ENCODE data around the gene FANCL. TPM values are rescaled to one million over a fixed set of nuclear protein-coding genes. Genes with fewer than 3 reads are reported as not detected.
"Not testable (repeated sequence)": the region's sequence is repeated elsewhere in the genome, so short reads cannot be mapped to it uniquely, and the experiment has no call there.

Gene FANCL
- 10 to 100 TPM; 25.8 to 32.7 TPM for total RNA-seq

GRCh38 chr2:58240670-58241545 is at the start of gene FANCL:
Gene FANCL (minus strand): TSS chr2:58241325. CDS start chr2:58241313, 12 bp downstream.
- Mint-ChIP-seq H3K27ac (peak within 1 kb of the TSS; percentile 95), H3K4me3 (peak within 1 kb of the TSS; percentile 97), H3K27me3 (peaks cover 4% of the 10 kb centered on the region), H3K36me3 (ENCODE audit: low read depth) (peaks cover 10% of the 10 kb centered on the region), H3K4me1 (peaks cover 8% of the 10 kb centered on the region), H3K9me3 (no peaks in the 10 kb centered on the region)
- ATAC-seq (replicated peaks) = peak; percentile 88

DNA sequence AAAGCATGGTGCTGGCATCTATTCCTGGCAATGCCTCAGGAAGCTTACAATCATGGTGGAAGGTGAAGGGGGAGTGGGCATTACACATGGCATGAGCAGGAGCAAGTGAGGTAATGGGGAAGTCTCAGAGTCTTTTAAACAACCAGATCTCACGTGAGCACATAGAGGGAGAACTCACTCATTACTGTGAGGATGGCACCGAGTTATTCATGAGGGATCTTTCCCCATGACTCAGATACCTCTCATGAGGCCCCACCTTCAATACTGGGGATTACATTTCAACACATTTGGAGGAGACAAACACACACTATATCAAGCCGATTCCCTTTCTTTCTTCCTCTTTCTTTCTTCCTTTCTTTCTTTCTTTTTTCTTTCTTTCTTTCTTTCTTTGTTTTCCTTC is 47.9 kb upstream of the FANCL start:
- no peaks in the 10 kb centered on the region for H3K36me3 Mint-ChIP-seq (ENCODE audit: low read depth)
- H3K4me3 Mint-ChIP-seq = no peak overlapping the region
- H3K27me3 Mint-ChIP-seq = peaks cover 21% of the 10 kb centered on the region
- no peak overlapping the region for H3K27ac Mint-ChIP-seq
- H3K4me1 Mint-ChIP-seq = no peaks in the 10 kb centered on the region
- ATAC-seq (replicated peaks) = peak; percentile 59
- H3K9me3 Mint-ChIP-seq = no peaks in the 10 kb centered on the region

- Mint-ChIP-seq H3K36me3 (ENCODE audit: low read depth) (no peaks in the 10 kb centered on the region), H3K27me3 (peaks cover 12% of the 10 kb centered on the region), H3K27ac (no peak overlapping the region), H3K9me3 (no peaks in the 10 kb centered on the region), H3K4me1 (no peaks in the 10 kb centered on the region), H3K4me3 (no peak overlapping the region)
- ATAC-seq (replicated peaks) = no peak
Measured at GRCh38 chr2:58283931-58284330, 42.8 kb upstream of the FANCL start.

DNA sequence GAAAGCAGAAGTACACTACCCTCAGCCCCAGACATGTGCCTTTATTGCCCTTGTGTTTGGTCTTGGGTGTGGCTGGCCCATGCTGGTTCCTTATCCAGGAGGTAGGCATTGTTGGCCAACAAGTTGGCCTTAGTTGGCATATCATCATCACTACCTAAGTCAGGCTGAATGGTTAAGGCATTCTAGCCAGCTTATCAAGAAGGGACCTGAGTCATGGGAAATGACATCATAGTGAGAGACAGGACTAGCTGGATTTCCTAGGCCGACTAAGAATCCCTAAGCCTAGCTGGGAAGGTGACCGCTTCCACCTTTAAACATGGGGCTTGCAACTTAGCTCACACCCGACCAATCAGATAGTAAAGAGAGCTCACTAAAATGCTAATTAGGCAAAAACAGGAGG is 34.0 kb upstream of the FANCL start:
- not testable (repeated sequence) for H3K4me3 Mint-ChIP-seq; H3K4me1 Mint-ChIP-seq; ATAC-seq (replicated peaks); H3K36me3 Mint-ChIP-seq (ENCODE audit: low read depth); H3K27ac Mint-ChIP-seq; H3K9me3 Mint-ChIP-seq
- H3K27me3 Mint-ChIP-seq = peaks cover 11% of the 10 kb centered on the region

- Mint-ChIP-seq H3K4me3 (no peak overlapping the region), H3K27ac (no peak overlapping the region), H3K27me3 (peaks cover 7% of the 10 kb centered on the region), H3K9me3 (peaks cover 3% of the 10 kb centered on the region), H3K36me3 (ENCODE audit: low read depth) (no peaks in the 10 kb centered on the region), H3K4me1 (no peaks in the 10 kb centered on the region)
- no peak for ATAC-seq (replicated peaks)
Measured at GRCh38 chr2:58271826-58272225, 30.7 kb upstream of the FANCL start.

GRCh38 chr2:58268685-58269084 is 27.6 kb upstream of the FANCL start:
- H3K27me3 Mint-ChIP-seq = peaks cover 3% of the 10 kb centered on the region
- no peaks in the 10 kb centered on the region for H3K9me3 Mint-ChIP-seq
- H3K36me3 Mint-ChIP-seq (ENCODE audit: low read depth) = no peaks in the 10 kb centered on the region
- no peak overlapping the region for H3K27ac Mint-ChIP-seq
- no peak for ATAC-seq (replicated peaks)
- H3K4me1 Mint-ChIP-seq = no peaks in the 10 kb centered on the region
- no peak overlapping the region for H3K4me3 Mint-ChIP-seq

- Mint-ChIP-seq H3K9me3 (no peaks in the 10 kb centered on the region), H3K4me3 (no peak overlapping the region), H3K27ac (no peak overlapping the region), H3K36me3 (ENCODE audit: low read depth) (no peaks in the 10 kb centered on the region), H3K27me3 (no peaks in the 10 kb centered on the region), H3K4me1 (no peaks in the 10 kb centered on the region)
- no peak for ATAC-seq (replicated peaks)
Measured at GRCh38 chr2:58266211-58266610, 25.1 kb upstream of the FANCL start.

- H3K4me1 Mint-ChIP-seq = peaks cover 5% of the 10 kb centered on the region
- peaks cover 6% of the 10 kb centered on the region for H3K27me3 Mint-ChIP-seq
- H3K9me3 Mint-ChIP-seq = no peaks in the 10 kb centered on the region
- H3K36me3 Mint-ChIP-seq (ENCODE audit: low read depth) = no peaks in the 10 kb centered on the region
- H3K27ac Mint-ChIP-seq = no peak overlapping the region
- ATAC-seq (replicated peaks) = no peak
- no peak overlapping the region for H3K4me3 Mint-ChIP-seq
Measured at GRCh38 chr2:58261209-58261608, 20.1 kb upstream of the FANCL start.

DNA sequence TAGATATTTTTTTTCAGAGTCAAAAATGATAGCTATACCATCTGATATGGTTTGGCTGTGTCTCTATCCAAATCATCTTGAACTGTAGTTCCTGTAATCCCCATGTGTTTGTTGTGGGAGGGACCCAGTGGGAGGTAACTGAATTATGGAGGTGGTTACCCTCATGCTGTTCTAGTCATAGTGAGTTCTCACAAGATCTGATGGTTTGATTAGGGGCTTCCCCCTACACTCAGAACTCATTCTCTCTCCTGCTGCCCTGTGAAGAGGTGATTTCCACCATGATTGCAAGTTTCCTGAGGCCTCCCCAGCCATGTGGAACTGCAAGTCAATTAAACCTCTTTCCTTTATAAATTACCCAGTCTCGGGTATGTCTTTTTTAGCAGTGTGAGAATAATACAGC is 17.3 kb upstream of the FANCL start:
- H3K27ac Mint-ChIP-seq = peak overlapping the region; percentile 15
- peak overlapping the region; percentile 15 for H3K4me3 Mint-ChIP-seq
- not testable (repeated sequence) for H3K9me3 Mint-ChIP-seq; H3K4me1 Mint-ChIP-seq; H3K36me3 Mint-ChIP-seq (ENCODE audit: low read depth)
- H3K27me3 Mint-ChIP-seq = peaks cover 12% of the 10 kb centered on the region
- ATAC-seq (replicated peaks) = peak; percentile 99

DNA sequence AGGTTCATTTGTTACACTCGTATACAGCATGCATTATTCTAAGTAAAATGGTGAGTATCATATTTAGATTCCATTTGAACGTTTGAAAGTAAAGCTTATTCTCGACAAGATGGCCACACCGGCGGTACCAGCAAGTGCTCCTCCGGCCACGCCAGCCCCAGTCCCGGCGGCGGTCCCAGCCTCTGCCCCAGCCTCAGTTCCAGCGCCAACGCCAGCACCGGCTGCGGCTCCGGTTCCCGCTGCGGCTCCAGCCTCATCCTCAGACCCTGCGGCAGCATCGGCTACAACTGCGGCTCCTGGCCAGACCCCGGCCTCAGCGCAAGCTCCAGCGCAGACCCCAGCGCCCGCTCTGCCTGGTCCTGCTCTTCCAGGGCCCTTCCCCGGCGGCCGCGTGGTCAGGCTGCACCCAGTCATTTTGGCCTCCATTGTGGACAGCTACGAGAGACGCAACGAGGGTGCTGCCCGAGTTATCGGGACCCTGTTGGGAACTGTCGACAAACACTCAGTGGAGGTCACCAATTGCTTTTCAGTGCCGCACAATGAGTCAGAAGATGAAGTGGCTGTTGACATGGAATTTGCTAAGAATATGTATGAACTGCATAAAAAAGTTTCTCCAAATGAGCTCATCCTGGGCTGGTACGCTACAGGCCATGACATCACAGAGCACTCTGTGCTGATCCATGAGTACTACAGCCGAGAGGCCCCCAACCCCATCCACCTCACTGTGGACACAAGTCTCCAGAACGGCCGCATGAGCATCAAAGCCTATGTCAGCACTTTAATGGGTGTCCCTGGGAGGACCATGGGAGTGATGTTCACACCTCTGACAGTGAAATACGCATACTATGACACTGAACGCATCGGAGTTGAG is 10.4 kb upstream of the FANCL start:
- ATAC-seq (replicated peaks); H3K4me1 Mint-ChIP-seq; H3K4me3 Mint-ChIP-seq: not testable (repeated sequence)

DNA sequence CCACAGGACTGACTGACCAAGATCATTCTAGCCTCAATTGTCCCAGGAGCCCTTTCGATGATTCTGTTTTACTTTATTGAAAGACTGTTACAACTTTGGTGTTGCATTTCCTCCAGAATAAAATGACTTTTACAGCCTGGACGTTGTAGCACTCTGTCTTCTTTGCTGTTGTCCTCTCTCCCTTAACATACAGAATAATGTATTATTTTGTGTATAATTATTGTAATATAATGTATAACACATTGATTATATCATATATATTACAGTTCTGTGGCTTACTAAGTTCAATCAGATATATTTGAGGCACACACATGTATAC is 380 bp upstream of the FANCL start:
- H3K36me3 Mint-ChIP-seq (ENCODE audit: low read depth) = peaks cover 10% of the 10 kb centered on the region
- H3K4me3 Mint-ChIP-seq = peak overlapping the region; percentile 97
- peaks cover 8% of the 10 kb centered on the region for H3K4me1 Mint-ChIP-seq
- H3K27me3 Mint-ChIP-seq = peaks cover 4% of the 10 kb centered on the region
- no peak for ATAC-seq (replicated peaks)
- no peaks in the 10 kb centered on the region for H3K9me3 Mint-ChIP-seq
- H3K27ac Mint-ChIP-seq = peak overlapping the region; percentile 95

More for the DNA sequence above, 10.4 kb upstream of the FANCL start:
- not testable (repeated sequence) for H3K27me3 Mint-ChIP-seq; H3K36me3 Mint-ChIP-seq (ENCODE audit: low read depth); H3K27ac Mint-ChIP-seq; H3K9me3 Mint-ChIP-seq

GRCh38 chr2:58239243-58239925 is 1.7 kb downstream of the FANCL start:
- no peak overlapping the region for H3K27ac Mint-ChIP-seq
- H3K4me3 Mint-ChIP-seq = peak overlapping the region; percentile 97
- H3K27me3 Mint-ChIP-seq = no peaks in the 10 kb centered on the region
- peaks cover 14% of the 10 kb centered on the region for H3K4me1 Mint-ChIP-seq
- no peaks in the 10 kb centered on the region for H3K9me3 Mint-ChIP-seq
- ATAC-seq (replicated peaks) = no peak
- peaks cover 10% of the 10 kb centered on the region for H3K36me3 Mint-ChIP-seq (ENCODE audit: low read depth)

DNA sequence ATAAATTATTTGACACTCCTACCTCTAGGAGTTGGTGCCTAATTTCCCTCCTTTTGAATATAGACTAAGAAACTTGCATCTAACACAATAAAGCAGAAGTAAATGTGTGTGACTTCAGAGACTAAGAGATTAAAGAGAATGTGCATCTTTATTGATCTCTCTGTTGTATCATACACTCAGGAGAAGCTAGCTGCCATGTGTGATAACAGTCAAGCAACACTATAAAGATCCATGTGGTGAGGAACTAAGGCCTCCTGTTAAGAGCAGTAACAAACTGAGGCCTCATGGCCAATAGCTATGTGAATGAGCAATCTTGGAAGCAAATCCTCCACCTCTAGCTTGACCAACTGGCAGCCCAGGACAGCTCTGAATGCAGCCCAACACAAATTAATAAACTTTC is 3.4 kb downstream of the FANCL start:
- Mint-ChIP-seq H3K27ac (no peak overlapping the region), H3K4me1 (peaks cover 14% of the 10 kb centered on the region), H3K36me3 (ENCODE audit: low read depth) (peaks cover 10% of the 10 kb centered on the region), H3K27me3 (no peaks in the 10 kb centered on the region), H3K4me3 (peak overlapping the region; percentile 17), H3K9me3 (no peaks in the 10 kb centered on the region)
- ATAC-seq (replicated peaks) = no peak

- ATAC-seq (replicated peaks) = no peak
- Mint-ChIP-seq H3K27me3 (no peaks in the 10 kb centered on the region), H3K9me3 (no peaks in the 10 kb centered on the region), H3K4me1 (peaks cover 14% of the 10 kb centered on the region), H3K27ac (no peak overlapping the region), H3K4me3 (no peak overlapping the region), H3K36me3 (ENCODE audit: low read depth) (peaks cover 7% of the 10 kb centered on the region)
Measured at GRCh38 chr2:58235984-58236383, 5.1 kb downstream of the FANCL start.
